ENCODE data around the gene MKRN3.

The MKRN3 gene

GRCh38 chr15:23565395-23566070 is at the start of gene MKRN3:
Gene MKRN3 (plus strand): TSS chr15:23565674. CDS start chr15:23565783, 109 bp downstream.
- no peak for DNase-seq (ENCODE audit: low spot score)

GRCh38 chr15:23516866-23517265 is 48.6 kb upstream of the MKRN3 start:
- no peak for DNase-seq (ENCODE audit: low spot score)

DNA sequence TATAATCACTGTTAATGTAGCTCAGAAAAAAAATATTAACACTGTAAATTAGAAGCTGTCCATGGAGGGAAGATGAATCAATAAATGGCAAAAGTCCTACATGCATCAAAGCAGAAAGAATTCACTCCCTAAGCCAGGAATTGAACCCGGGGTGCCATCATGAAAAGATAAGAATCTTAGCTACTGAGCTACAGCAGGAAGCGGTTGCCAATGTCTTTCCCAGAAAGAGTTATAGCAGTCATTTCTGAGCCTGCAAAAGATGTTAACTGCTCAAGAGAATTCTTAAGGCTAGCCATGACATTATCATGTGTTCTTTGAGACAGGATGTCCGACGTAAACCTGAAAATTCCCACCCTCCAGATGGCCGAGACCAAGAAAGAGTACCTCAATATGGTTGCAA is 47.4 kb upstream of the MKRN3 start:
- DNase-seq (ENCODE audit: low spot score), result no peak

- no peak for DNase-seq (ENCODE audit: low spot score)
These were observed 40.7 kb upstream of the MKRN3 start for GRCh38 chr15:23524816-23525215.

GRCh38 chr15:23529891-23530290 is 35.6 kb upstream of the MKRN3 start:
- no peak for DNase-seq (ENCODE audit: low spot score)

- DNase-seq (ENCODE audit: low spot score), result no peak
These were observed 33.5 kb upstream of the MKRN3 start for GRCh38 chr15:23532024-23532423.

DNA sequence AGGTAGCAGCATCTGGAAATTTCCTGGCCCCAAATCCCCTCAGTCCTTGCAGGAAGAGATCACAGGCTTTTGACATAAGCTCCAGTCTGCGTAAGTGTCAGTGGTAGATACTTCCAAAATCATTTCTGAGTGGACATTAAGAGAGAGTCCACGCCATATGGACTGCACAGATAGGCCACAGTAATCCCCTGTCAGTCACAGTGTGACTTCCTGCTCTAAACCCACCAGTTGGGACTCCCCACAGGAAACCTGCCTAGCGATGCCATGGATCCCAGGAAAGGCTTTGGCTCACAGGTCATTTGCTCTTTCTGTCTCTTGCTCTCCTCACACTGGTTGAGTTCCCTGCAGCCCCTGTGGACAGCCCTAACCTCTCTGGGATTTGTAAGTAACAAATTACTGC is 28.8 kb upstream of the MKRN3 start:
- no peak for DNase-seq (ENCODE audit: low spot score)

DNA sequence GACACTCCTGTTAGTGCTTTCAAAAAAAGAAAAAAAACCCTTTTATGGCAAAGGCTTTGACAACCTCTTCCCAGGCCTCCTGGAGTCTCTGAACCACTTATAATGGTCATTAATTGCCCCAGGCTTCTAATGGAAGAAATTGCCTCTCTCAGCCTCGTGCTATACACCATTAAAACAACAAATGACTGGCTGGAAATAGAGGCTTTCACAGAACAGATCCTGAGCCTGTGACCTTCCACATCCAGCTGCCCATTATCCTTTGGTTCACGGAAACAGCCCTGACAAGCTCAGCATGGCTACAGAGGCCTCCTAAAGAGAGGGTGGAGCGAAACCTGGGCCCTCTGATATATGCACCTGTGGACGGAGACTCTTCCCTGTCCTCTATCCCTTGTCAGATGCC is 26.8 kb upstream of the MKRN3 start:
- no peak for DNase-seq (ENCODE audit: low spot score)

GRCh38 chr15:23539892-23540291 is 25.6 kb upstream of the MKRN3 start:
- DNase-seq (ENCODE audit: low spot score), result no peak

- DNase-seq (ENCODE audit: low spot score), result no peak
These were observed 19.3 kb upstream of the MKRN3 start for GRCh38 chr15:23546158-23546557.

DNA sequence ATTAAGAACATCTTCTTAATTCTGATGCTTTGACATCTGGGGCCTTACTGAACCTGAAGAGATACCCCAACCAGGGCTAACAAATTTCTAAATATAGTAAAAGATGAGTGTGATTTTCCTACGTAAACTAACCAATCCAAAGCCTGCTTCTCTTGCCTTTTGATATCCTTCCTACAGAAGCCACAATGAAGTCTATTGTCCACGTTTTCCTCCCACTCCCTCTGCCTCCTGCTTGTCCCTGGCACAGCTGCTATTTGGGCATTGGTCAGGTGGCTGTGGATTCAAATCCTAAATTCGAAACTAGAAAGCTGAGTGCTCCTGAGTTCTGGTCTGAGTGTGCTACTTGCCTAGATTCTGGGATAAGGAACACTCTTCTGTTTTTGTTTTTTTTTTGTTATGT is 17.4 kb upstream of the MKRN3 start:
- no peak for DNase-seq (ENCODE audit: low spot score)

- no peak for DNase-seq (ENCODE audit: low spot score)
These were observed 3.6 kb upstream of the MKRN3 start for GRCh38 chr15:23561914-23562313.

GRCh38 chr15:23564821-23565394 is 566 bp upstream of the MKRN3 start:
- no peak for DNase-seq (ENCODE audit: low spot score)

DNA sequence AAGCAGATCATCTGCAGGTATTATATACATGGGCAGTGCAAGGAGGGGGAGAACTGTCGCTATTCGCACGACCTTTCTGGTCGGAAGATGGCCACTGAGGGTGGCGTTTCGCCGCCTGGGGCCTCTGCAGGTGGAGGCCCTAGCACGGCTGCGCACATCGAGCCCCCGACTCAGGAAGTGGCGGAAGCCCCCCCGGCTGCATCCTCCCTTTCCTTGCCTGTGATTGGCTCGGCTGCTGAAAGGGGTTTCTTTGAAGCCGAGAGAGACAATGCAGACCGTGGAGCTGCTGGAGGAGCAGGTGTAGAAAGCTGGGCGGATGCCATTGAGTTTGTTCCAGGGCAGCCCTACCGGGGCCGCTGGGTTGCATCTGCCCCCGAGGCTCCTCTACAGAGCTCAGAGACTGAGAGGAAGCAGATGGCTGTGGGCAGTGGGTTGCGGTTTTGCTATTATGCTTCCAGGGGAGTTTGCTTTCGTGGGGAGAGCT is 639 bp downstream of the MKRN3 start:
- DNase-seq (ENCODE audit: low spot score), result no peak

- no peak for DNase-seq (ENCODE audit: low spot score)
These were observed 1.2 kb downstream of the MKRN3 start for GRCh38 chr15:23566651-23567050.

- no peak for DNase-seq (ENCODE audit: low spot score)
These were observed 2.4 kb downstream of the MKRN3 start for GRCh38 chr15:23567921-23568320.

GRCh38 chr15:23569151-23569925 is 3.9 kb downstream of the MKRN3 start:
- DNase-seq (ENCODE audit: low spot score), result no peak

DNA sequence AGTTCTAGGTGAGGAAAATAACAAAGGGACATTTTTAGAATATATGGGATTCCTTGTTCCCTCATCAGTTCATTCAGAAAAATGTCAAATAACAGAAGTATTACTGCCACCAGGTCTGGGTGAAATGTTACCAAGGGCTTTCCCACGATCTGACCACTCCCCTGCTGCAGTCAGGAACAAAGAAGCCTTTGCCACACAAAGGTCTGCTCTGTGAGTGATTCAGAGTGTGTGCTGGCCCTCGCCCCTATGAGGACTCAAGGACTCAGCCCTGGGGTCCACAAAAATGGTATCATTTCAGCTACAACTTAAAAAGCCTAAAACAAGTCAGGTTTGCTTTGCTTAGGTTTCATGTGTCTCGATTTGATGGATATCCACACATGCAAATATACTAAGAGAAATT is 5.0 kb downstream of the MKRN3 start:
- no peak for DNase-seq (ENCODE audit: low spot score)

DNA sequence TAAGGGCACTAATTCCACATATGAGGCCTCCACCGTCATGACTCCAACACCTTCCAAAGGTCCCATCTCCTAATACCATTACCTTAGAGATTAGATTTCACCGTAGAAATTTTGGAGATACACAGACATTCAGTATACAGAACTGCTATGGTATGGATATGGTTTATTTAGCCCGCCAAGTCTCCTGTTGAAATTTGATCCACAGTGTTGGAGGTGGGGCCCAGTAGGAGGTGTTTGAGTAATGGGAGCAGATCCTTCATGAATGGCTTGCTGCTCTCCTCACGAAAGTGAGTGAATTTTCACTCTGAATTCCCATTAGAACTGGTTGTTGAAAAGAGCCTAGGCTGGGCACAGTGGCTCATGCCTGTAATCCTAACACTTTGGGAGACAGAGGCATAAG is 7.4 kb downstream of the MKRN3 start:
- no peak for DNase-seq (ENCODE audit: low spot score)

DNA sequence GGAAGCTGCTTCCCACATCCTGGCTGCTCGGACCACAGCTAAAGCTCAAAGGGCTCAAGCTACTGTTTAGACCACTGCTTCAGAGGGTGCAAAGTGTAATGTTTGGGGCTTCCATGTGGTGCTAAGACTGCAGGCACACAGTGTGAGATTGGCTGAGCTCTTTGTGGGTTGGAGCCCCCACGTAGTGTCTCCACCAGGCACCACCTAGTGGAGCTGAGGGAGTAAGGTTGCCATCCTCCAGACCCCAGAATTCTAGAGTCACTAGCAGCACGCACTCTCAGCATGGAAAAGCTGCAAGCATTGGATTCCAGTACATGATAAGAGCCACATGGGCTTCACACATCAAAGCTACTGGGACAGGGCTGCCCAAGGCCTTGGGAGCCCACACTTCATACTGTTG is 9.3 kb downstream of the MKRN3 start:
- DNase-seq (ENCODE audit: low spot score), result peak; percentile 11

DNA sequence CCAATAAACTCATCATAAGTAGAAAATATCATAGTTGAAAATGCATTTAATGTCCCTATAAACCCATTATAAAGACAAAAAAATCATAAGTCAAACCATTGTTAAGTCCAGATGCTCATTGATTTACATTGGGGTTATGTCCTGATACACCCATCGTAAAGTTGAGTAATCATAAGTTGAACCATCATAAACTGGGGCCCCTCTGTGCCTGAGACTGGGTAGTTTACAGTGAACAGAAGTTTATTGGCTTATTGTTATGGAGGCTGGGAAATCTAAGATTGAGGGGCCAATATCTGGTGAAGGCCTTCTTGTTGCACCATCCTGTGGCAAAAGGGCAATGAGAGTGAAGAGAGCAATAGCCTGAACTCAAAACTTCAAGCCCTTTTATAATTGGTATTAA is 10.6 kb downstream of the MKRN3 start:
- no peak for DNase-seq (ENCODE audit: low spot score)

DNA sequence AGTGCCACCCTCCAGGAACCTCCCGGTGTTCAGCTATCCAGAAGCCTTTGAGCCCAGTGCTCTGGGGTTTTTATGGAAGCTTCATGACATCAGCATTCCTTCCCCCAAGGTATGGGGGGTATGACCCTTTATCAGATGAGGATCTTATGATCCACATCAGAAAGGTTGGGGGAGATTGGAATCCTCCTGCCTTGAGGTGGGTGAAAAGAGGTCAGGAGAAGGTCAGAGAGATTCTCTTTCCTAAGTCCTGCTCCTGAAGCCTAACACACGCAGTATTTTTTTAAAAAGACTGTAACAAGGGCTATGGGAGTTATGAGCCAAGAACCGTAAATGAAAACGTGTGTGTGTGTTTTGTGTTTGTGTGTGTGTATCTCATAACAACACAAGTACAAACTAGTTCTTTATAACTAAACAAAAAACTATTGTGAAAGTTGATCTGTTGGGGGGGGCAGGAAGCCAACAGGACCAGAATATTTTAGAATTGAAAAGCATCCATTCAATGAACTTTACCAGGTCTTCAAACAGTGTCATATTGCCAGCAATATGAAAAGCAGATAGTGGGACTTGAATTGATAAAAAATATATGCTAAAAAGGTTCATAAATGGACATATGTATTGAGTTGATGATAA is 13.2 kb downstream of the MKRN3 start:
- DNase-seq (ENCODE audit: low spot score), result no peak

DNA sequence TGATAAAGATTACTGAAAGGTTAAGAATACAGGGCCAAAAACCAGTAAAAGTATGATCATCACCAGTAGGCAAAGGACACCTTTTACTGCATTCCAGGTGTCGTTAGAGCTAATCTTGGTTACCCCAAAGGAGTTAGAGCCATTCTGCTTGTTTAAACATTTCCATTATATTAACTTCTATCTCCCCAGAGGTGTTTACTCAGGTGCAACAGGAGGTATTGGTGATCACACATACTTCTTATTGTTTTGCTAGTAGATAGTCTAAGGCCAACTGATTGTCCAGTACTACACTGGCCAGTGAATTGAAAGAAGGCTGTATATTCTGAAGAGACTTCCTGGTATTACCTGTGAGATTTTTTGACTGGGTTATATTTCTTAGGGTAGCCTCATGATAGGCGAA is 22.8 kb downstream of the MKRN3 start:
- no peak for DNase-seq (ENCODE audit: low spot score)
